Measurements from ENCODE around the gene ARL16.

ARL16 gene

GRCh38 chr17:81700353-81701287 lies 17.0 kb upstream of the ARL16 start:
- peaks cover 15% of the 10 kb centered on the region for H3K4me1 ChIP-seq (ENCODE audit: low read length)
- no peak overlapping the region for H3K9ac ChIP-seq (ENCODE audit: low read length)
- no peak overlapping the region for H2AFZ ChIP-seq (ENCODE audit: low read length)
- no peak overlapping the region for H3K27ac ChIP-seq (ENCODE audit: low read length)
- H3K79me2 ChIP-seq (ENCODE audit: low read length) = peaks cover 75% of the 10 kb centered on the region
- H3K9me3 ChIP-seq (replicated peaks; ENCODE audit: insufficient read depth, low read length) = no peaks in the 10 kb centered on the region
- TF ChIP-seq EZH2 (optimal IDR thresholded peaks at IDR 0.05; ENCODE audit: low read depth, low read length) (no peak), EZH2phosphoT487 (IDR thresholded peaks at IDR 0.05; ENCODE audit: low read length) (no peak), CTCF (IDR thresholded peaks at IDR 0.05; ENCODE audit: low read length) (no peak)
- DNase-seq = no peak
- peaks cover 3% of the 10 kb centered on the region; the same call in 1 of the 2 replicates for H3K36me3 ChIP-seq (replicated peaks; ENCODE audit: insufficient read depth, low read length)
- H3K27me3 ChIP-seq (replicated peaks; ENCODE audit: insufficient read depth, low read length) = no peaks in the 10 kb centered on the region
- no peaks in the 10 kb centered on the region for H3K9me2 ChIP-seq (replicated peaks; ENCODE audit: insufficient read depth, low read length)
- no peak overlapping the region for H3K4me3 ChIP-seq (ENCODE audit: low read length)
- H4K20me1 ChIP-seq (ENCODE audit: insufficient read depth, low read length) = no peaks in the 10 kb centered on the region; the same call in 1 of the 2 replicates
- peaks cover 16% of the 10 kb centered on the region for H3F3A ChIP-seq (ENCODE audit: insufficient read depth, low read length)
- H3K4me2 ChIP-seq (ENCODE audit: low read depth, low read length) = peak overlapping the region; percentile 99

- no peaks in the 10 kb centered on the region; the same call in 1 of the 2 replicates for H3K36me3 ChIP-seq (replicated peaks; ENCODE audit: insufficient read depth, low read length)
- H4K20me1 ChIP-seq (ENCODE audit: insufficient read depth, low read length) = no peaks in the 10 kb centered on the region; the same call in 1 of the 2 replicates
- no peak overlapping the region for H3K27ac ChIP-seq (ENCODE audit: low read length)
- peaks cover 10% of the 10 kb centered on the region for H3K4me1 ChIP-seq (ENCODE audit: low read length)
- no peak overlapping the region for H3K4me2 ChIP-seq (ENCODE audit: low read depth, low read length)
- H3F3A ChIP-seq (ENCODE audit: insufficient read depth, low read length) = peaks cover 12% of the 10 kb centered on the region
- no peaks in the 10 kb centered on the region for H3K9me2 ChIP-seq (replicated peaks; ENCODE audit: insufficient read depth, low read length)
- H3K4me3 ChIP-seq (ENCODE audit: low read length) = no peak overlapping the region
- H2AFZ ChIP-seq (ENCODE audit: low read length) = no peak overlapping the region
- DNase-seq = no peak
- no peaks in the 10 kb centered on the region for H3K9me3 ChIP-seq (replicated peaks; ENCODE audit: insufficient read depth, low read length)
- H3K79me2 ChIP-seq (ENCODE audit: low read length) = peaks cover 45% of the 10 kb centered on the region
- no peak for TF ChIP-seq EZH2 (optimal IDR thresholded peaks at IDR 0.05; ENCODE audit: low read depth, low read length)
- TF ChIP-seq EZH2phosphoT487 (IDR thresholded peaks at IDR 0.05; ENCODE audit: low read length) = no peak
- TF ChIP-seq CTCF (IDR thresholded peaks at IDR 0.05; ENCODE audit: low read length) = no peak
- no peak overlapping the region for H3K9ac ChIP-seq (ENCODE audit: low read length)
- H3K27me3 ChIP-seq (replicated peaks; ENCODE audit: insufficient read depth, low read length) = no peaks in the 10 kb centered on the region
These were observed 13.9 kb upstream of the ARL16 start for GRCh38 chr17:81697261-81698044.

GRCh38 chr17:81696218-81696941 lies 12.8 kb upstream of the ARL16 start:
- Histone ChIP-seq H3K36me3 (replicated peaks; ENCODE audit: insufficient read depth, low read length) (peaks cover 4% of the 10 kb centered on the region), H3K4me3 (ENCODE audit: low read length) (no peak overlapping the region), H3K9ac (ENCODE audit: low read length) (no peak overlapping the region), H4K20me1 (ENCODE audit: insufficient read depth, low read length) (no peaks in the 10 kb centered on the region; the same call in 1 of the 2 replicates), H3K4me1 (ENCODE audit: low read length) (peaks cover 6% of the 10 kb centered on the region), H3K27ac (ENCODE audit: low read length) (no peak overlapping the region), H3F3A (ENCODE audit: insufficient read depth, low read length) (peaks cover under 1% of the 10 kb centered on the region; the same call in 1 of the 2 replicates), H3K27me3 (replicated peaks; ENCODE audit: insufficient read depth, low read length) (no peaks in the 10 kb centered on the region), H3K9me2 (replicated peaks; ENCODE audit: insufficient read depth, low read length) (no peaks in the 10 kb centered on the region), H3K9me3 (replicated peaks; ENCODE audit: insufficient read depth, low read length) (no peaks in the 10 kb centered on the region), H3K4me2 (ENCODE audit: low read depth, low read length) (no peak overlapping the region), H3K79me2 (ENCODE audit: low read length) (peaks cover 39% of the 10 kb centered on the region), H2AFZ (ENCODE audit: low read length) (no peak overlapping the region)
- TF ChIP-seq CTCF (IDR thresholded peaks at IDR 0.05; ENCODE audit: low read length) (no peak), EZH2 (optimal IDR thresholded peaks at IDR 0.05; ENCODE audit: low read depth, low read length) (no peak), EZH2phosphoT487 (IDR thresholded peaks at IDR 0.05; ENCODE audit: low read length) (no peak)
- no peak for DNase-seq
